ENCODE measurements around the gene HTR2C.
"Not testable (repeated sequence)": the region's sequence is repeated elsewhere in the genome, so short reads cannot be mapped to it uniquely, and the experiment has no call there.

The HTR2C gene

GRCh38 chrX:114715096-114715495 is 131.2 kb downstream of the HTR2C start:
- DNase-seq = no peak

GRCh38 chrX:114717921-114718320 is 134.0 kb downstream of the HTR2C start:
- DNase-seq = no peak

GRCh38 chrX:114766541-114766940 is 182.7 kb downstream of the HTR2C start:
- DNase-seq = no peak

- DNase-seq = no peak
Measured at GRCh38 chrX:114774691-114775090, 190.8 kb downstream of the HTR2C start.

- DNase-seq = no peak
Measured at GRCh38 chrX:114782925-114783324, 199.0 kb downstream of the HTR2C start.

GRCh38 chrX:114787061-114787460 is 203.2 kb downstream of the HTR2C start:
- no peak for DNase-seq

GRCh38 chrX:114797494-114797893 is 213.6 kb downstream of the HTR2C start:
- DNase-seq = no peak

- no peak for DNase-seq
Measured at GRCh38 chrX:114798907-114799306, 215.0 kb downstream of the HTR2C start.

- DNase-seq = no peak
Measured at GRCh38 chrX:114800719-114801118, 216.8 kb downstream of the HTR2C start.

- DNase-seq = no peak
Measured at GRCh38 chrX:114819509-114819908, 235.6 kb downstream of the HTR2C start.

GRCh38 chrX:114841051-114841450 is 257.2 kb downstream of the HTR2C start:
- DNase-seq = no peak

- DNase-seq = no peak
Measured at GRCh38 chrX:114842181-114842580, 258.3 kb downstream of the HTR2C start.

- no peak for DNase-seq
Measured at GRCh38 chrX:114889481-114889880, 305.6 kb downstream of the HTR2C start.

- no peak for DNase-seq
Measured at GRCh38 chrX:114903618-114904017, 319.7 kb downstream of the HTR2C start.

- DNase-seq = no peak
Measured at GRCh38 chrX:114905251-114905650, 321.4 kb downstream of the HTR2C start.

GRCh38 chrX:114906984-114907510 is 323.2 kb downstream of the HTR2C start:
- DNase-seq = no peak

GRCh38 chrX:114924423-114924822 is 340.5 kb downstream of the HTR2C start:
- DNase-seq = no peak

- DNase-seq = no peak
Measured at GRCh38 chrX:114924856-114925255, 341.0 kb downstream of the HTR2C start.

GRCh38 chrX:114930227-114930626 is 346.3 kb downstream of the HTR2C start:
- DNase-seq = no peak

- DNase-seq = no peak
Measured at GRCh38 chrX:114932550-114932949, 348.7 kb downstream of the HTR2C start.

- not testable (repeated sequence) for DNase-seq
Measured at GRCh38 chrX:114933291-114933690, 349.4 kb downstream of the HTR2C start.

GRCh38 chrX:114937090-114937489 is 353.2 kb downstream of the HTR2C start:
- DNase-seq = not testable (repeated sequence)

- no peak for DNase-seq
Measured at GRCh38 chrX:114952696-114953095, 368.8 kb downstream of the HTR2C start.

Measured in NCI-H2171 (cell line).